ENCODE measurements around the gene KRTAP13-1. TPM values are rescaled to one million over a fixed set of nuclear protein-coding genes. Genes with fewer than 3 reads are reported as not detected.

Gene KRTAP13-1
- total and polyA plus RNA-seq, 3 donors from 2014 or later: not detected

GRCh38 chr21:30354308-30355005 lies 41.4 kb upstream of the KRTAP13-1 start:
- no peaks in the 10 kb centered on the region for H3K27me3 ChIP-seq
- WGBS, 2 donors: 53 to 76% methylated on average over 1 of the region's 1 CpG
- no peaks in the 10 kb centered on the region for H3K9me3 ChIP-seq
- no peak for DNase-seq
- no peaks in the 10 kb centered on the region for H3K36me3 ChIP-seq (ENCODE audit: low read depth, missing control alignments)
- TF ChIP-seq CTCF (IDR thresholded peaks at IDR 0.05) (no peak), POLR2A (IDR thresholded peaks at IDR 0.05) (no peak)
- no peak overlapping the region for H3K4me3 ChIP-seq
- H3K4me1 ChIP-seq: no peaks in the 10 kb centered on the region
- H3K27ac ChIP-seq: no peak overlapping the region
- intact Hi-C loops (cut with DNase I; ENCODE audit: low total_unique reads): no loop called here

- H3K27ac ChIP-seq: no peak overlapping the region
- no peak for DNase-seq
- no peaks in the 10 kb centered on the region for H3K4me1 ChIP-seq
- TF ChIP-seq CTCF (IDR thresholded peaks at IDR 0.05) (no peak), POLR2A (IDR thresholded peaks at IDR 0.05) (no peak)
- H3K36me3 ChIP-seq (ENCODE audit: low read depth, missing control alignments): no peaks in the 10 kb centered on the region
- 56 to 60% methylated on average over 3 of the region's 3 CpGs for WGBS, 2 donors
- no peaks in the 10 kb centered on the region for H3K27me3 ChIP-seq
- H3K9me3 ChIP-seq: no peaks in the 10 kb centered on the region
- H3K4me3 ChIP-seq: no peak overlapping the region
- intact Hi-C loops (cut with DNase I; ENCODE audit: low total_unique reads): no loop called here
These were observed 39.9 kb upstream of the KRTAP13-1 start for GRCh38 chr21:30355906-30356305.

- Histone ChIP-seq H3K27ac (no peak within 1 kb of the TSS), H3K4me3 (no peak within 1 kb of the TSS), H3K36me3 (ENCODE audit: low read depth, missing control alignments) (no peaks in the 10 kb centered on the region), H3K4me1 (no peaks in the 10 kb centered on the region), H3K27me3 (no peaks in the 10 kb centered on the region), H3K9me3 (no peaks in the 10 kb centered on the region)
- intact Hi-C loops (cut with DNase I; ENCODE audit: low total_unique reads): no loop called here
- 81 to 82% methylated on average over 5 of the region's 5 CpGs for WGBS, 2 donors
- no peak for DNase-seq
- TF ChIP-seq POLR2A (IDR thresholded peaks at IDR 0.05) (no peak), CTCF (IDR thresholded peaks at IDR 0.05) (no peak)
These were observed 23.6 kb upstream of the KRTAP13-1 start, which contains the start of gene KRTAP13-2 for GRCh38 chr21:30372139-30372770. Gene KRTAP13-2, minus strand, starts transcription at chr21:30372271. Its CDS starts 58 bp downstream, at chr21:30372213.

- no peaks in the 10 kb centered on the region for H3K9me3 ChIP-seq
- H3K4me3 ChIP-seq: no peak overlapping the region
- no peaks in the 10 kb centered on the region for H3K4me1 ChIP-seq
- H3K27me3 ChIP-seq: no peaks in the 10 kb centered on the region
- TF ChIP-seq CTCF (IDR thresholded peaks at IDR 0.05): no peak
- no peak for TF ChIP-seq POLR2A (IDR thresholded peaks at IDR 0.05)
- DNase-seq: no peak
- intact Hi-C loops (cut with DNase I; ENCODE audit: low total_unique reads): no loop called here
- H3K27ac ChIP-seq: no peak overlapping the region
- WGBS, 2 donors: 58 to 63% methylated on average over 1 of the region's 1 CpG
- no peaks in the 10 kb centered on the region for H3K36me3 ChIP-seq (ENCODE audit: low read depth, missing control alignments)
These were observed 13.6 kb upstream of the KRTAP13-1 start for GRCh38 chr21:30382201-30382600.

Measured in testis (tissue), 3 donors.